ENCODE measurements around the gene COPS8.

GRCh38 chr2:237144516-237144915, 58.8 kb downstream of the COPS8 start:
- TF ChIP-seq CTCF (IDR thresholded peaks at IDR 0.05) (no peak), POLR2A (IDR thresholded peaks at IDR 0.05) (no peak)

Measured in Peyer's patch (tissue), 4 donors.